GM21619 (cell line): Measurements from ENCODE around the gene C4B.
"Not testable (repeated sequence)": the region's sequence is repeated elsewhere in the genome, so short reads cannot be mapped to it uniquely, and the experiment has no call there.

ENCODE experiments used
- ATAC-seq: cut with Tn5 transposase; IDR thresholded peaks from one replicate; pipeline ENCODE4 v1.9.1; 2021; ENCODE audit not compliant: unreplicated experiment

C4B gene

DNA sequence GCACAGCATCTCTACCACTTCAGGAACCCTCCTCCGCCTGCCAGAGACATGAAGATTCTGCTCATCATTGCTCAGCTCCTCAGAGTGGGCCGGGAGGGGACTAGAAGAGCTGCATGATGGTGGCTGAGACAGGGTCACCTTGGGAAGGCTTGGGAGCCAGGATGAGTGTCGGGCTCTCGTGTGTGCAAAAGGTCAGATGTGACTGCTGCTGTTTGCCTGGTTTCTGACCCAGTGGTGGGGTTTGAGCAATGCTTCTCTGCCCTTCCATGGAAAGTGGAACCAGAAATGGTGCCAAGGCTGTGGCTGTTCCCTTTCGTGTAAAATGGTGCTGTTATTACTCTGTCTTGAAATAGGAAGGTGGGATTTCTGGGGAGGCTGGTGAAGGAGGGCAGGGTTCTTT lies 33.6 kb upstream of the C4B start:
- ATAC-seq = not testable (repeated sequence)

- ATAC-seq = not testable (repeated sequence)
Observed at GRCh38 chr6:31981744-31982143, 32.9 kb upstream of the C4B start, which contains the start of gene C4A. TSS of gene C4A (plus strand) at chr6:31982057. CDS start at chr6:31982108, 51 bp downstream.

GRCh38 chr6:31989363-31989762 lies 25.2 kb upstream of the C4B start:
- ATAC-seq = not testable (repeated sequence)

DNA sequence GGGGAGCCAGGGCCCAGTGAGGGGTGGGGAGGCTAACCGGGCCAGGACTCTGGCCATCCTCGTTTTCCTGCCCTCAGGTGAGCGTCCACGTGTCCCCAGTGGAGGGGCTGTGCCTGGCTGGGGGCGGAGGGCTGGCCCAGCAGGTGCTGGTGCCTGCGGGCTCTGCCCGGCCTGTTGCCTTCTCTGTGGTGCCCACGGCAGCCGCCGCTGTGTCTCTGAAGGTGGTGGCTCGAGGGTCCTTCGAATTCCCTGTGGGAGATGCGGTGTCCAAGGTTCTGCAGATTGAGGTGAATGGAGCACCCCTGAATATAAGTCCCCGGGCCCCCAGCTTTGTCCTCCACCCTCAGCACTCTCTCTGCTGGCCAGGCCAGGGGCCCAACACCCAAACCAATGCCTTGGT lies 20.2 kb upstream of the C4B start:
- ATAC-seq = not testable (repeated sequence)

DNA sequence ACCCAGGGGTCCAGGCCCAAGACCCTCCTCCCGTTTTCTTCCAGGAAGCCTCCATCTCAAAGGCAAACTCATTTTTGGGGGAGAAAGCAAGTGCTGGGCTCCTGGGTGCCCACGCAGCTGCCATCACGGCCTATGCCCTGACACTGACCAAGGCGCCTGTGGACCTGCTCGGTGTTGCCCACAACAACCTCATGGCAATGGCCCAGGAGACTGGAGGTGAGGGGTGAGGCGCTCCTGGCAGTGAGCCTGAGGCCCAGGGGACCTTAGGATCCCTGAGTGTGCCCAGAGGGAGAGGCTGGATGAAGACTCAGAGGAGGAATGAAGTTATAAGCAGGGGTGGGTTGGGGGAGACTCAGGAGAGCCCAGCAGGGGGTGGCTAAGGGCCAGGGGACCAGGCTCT lies 18.2 kb upstream of the C4B start:
- ATAC-seq = not testable (repeated sequence)

- ATAC-seq = not testable (repeated sequence)
Observed at GRCh38 chr6:32002546-32003268, 11.9 kb upstream of the C4B start.

GRCh38 chr6:32003301-32003700 lies 11.3 kb upstream of the C4B start:
- ATAC-seq = not testable (repeated sequence)

- ATAC-seq = not testable (repeated sequence)
Observed at GRCh38 chr6:32004393-32004792, 10.2 kb upstream of the C4B start.

GRCh38 chr6:32004864-32005537 lies 9.6 kb upstream of the C4B start:
- ATAC-seq = not testable (repeated sequence)

DNA sequence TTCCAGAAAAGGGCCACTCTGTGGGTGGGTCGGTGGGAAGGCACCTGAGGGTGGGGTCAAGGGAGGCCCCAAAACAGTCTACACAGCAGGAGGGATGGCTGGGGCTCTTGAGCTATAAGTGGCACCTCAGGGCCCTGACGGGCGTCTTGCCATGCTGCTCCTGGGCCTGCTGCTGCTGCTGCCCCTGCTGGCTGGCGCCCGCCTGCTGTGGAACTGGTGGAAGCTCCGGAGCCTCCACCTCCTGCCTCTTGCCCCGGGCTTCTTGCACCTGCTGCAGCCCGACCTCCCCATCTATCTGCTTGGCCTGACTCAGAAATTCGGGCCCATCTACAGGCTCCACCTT lies 9.1 kb upstream of the C4B start:
- not testable (repeated sequence) for ATAC-seq

GRCh38 chr6:32005991-32006529 lies 8.5 kb upstream of the C4B start:
- ATAC-seq = not testable (repeated sequence)

GRCh38 chr6:32007086-32007485 lies 7.5 kb upstream of the C4B start:
- ATAC-seq = not testable (repeated sequence)

DNA sequence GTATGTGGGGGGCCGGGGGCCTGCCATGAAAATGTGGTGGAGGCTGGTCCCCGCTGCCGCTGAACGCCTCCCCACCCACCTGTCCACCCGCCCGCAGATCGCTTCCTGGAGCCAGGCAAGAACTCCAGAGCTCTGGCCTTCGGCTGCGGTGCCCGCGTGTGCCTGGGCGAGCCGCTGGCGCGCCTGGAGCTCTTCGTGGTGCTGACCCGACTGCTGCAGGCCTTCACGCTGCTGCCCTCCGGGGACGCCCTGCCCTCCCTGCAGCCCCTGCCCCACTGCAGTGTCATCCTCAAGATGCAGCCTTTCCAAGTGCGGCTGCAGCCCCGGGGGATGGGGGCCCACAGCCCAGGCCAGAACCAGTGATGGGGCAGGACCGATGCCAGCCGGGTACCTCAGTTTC lies 6.6 kb upstream of the C4B start:
- not testable (repeated sequence) for ATAC-seq

- not testable (repeated sequence) for ATAC-seq
Observed at GRCh38 chr6:32008616-32009015, 6.0 kb upstream of the C4B start.

GRCh38 chr6:32009537-32009936 lies 5.1 kb upstream of the C4B start:
- ATAC-seq = not testable (repeated sequence)

- ATAC-seq = not testable (repeated sequence)
Observed at GRCh38 chr6:32010856-32011530, 3.6 kb upstream of the C4B start.

GRCh38 chr6:32012941-32013617 lies 1.5 kb upstream of the C4B start:
- ATAC-seq = not testable (repeated sequence)

- not testable (repeated sequence) for ATAC-seq
Observed at GRCh38 chr6:32013738-32014137, 857 bp upstream of the C4B start.

GRCh38 chr6:32022100-32022499 lies 7.5 kb downstream of the C4B start:
- not testable (repeated sequence) for ATAC-seq

- ATAC-seq = not testable (repeated sequence)
Observed at GRCh38 chr6:32028631-32029030, 14.0 kb downstream of the C4B start.

DNA sequence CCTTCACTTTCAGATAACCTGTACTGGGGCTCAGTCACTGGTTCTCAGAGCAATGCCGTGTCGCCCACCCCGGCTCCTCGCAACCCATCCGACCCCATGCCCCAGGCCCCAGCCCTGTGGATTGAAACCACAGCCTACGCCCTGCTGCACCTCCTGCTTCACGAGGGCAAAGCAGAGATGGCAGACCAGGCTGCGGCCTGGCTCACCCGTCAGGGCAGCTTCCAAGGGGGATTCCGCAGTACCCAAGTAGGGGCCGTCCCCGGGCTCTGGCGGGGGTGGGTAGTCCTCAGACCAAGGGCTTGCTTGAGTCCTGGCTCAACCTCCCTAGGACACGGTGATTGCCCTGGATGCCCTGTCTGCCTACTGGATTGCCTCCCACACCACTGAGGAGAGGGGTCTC lies 15.0 kb downstream of the C4B start:
- ATAC-seq = not testable (repeated sequence)
